ENCODE results near the gene VAT1.

GRCh38 chr17:43056051-43056450, 33.9 kb upstream of the VAT1 start:
- TF ChIP-seq MIXL1 (CRISPR knock-in tag; IDR thresholded peaks at IDR 0.05) = no peak
- no peak for TF ChIP-seq REST (IDR thresholded peaks at IDR 0.05; ENCODE audit: borderline replicate concordance in 1 of 2, low read depth in 1 of 2, low read length in 2 of 2)
- no peak for TF ChIP-seq RFXANK (CRISPR knock-in tag; IDR thresholded peaks at IDR 0.05)
- TF ChIP-seq POLR2AphosphoS5 (IDR thresholded peaks at IDR 0.05; ENCODE audit: low read depth, low read length) = no peak
- TF ChIP-seq KAT2B (IDR thresholded peaks at IDR 0.05; ENCODE audit: borderline replicate concordance, low read depth, low read length) = no peak
- TF ChIP-seq, protein P1, sequence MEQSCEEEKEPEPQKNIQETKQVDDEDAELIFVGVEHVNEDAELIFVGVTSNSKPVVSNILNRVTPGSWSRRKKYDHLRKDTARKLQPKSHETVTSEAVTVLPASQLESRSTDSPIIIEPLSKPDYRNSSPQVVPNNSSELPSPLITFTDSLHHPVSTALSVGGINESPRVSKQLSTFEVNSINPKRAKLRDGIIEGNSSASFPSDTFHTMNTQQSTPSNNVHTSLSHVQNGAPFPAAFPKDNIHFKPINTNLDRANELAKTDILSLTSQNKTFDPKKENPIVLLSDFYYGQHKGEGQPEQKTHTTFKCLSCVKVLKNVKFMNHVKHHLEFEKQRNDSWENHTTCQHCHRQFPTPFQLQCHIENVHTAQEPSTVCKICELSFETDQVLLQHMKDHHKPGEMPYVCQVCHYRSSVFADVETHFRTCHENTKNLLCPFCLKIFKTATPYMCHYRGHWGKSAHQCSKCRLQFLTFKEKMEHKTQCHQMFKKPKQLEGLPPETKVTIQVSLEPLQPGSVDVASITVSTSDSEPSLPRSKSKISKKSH (CRISPR knock-in tag; IDR thresholded peaks at IDR 0.05; ENCODE audit: borderline replicate concordance) = no peak
